Activated naive CD8-positive, alpha-beta T cell treated with anti-CD3 and anti-CD28 coated beads, Interleukin-2, amount 10 ng/mL, durations not matched to agents 7 days and 5 days (primary cell): ENCODE measurements around the gene ABCB9. TPM values are rescaled to one million over a fixed set of nuclear protein-coding genes. Genes with fewer than 3 reads are reported as not detected.

Source experiments
- ATAC-seq: fragments of 150-1000 bp; cut with Tn5 transposase; one replicate; pipeline ENCODE4 v1.10.0; 2021; ENCODE audit warnings: low read depth, moderate library complexity
- POLR2A ChIA-PET: fragments of 350-600 bp; sonication (Branson Sonifier 250); formaldehyde crosslinking; loops from one replicate; lab custom pipeline; 2021; ENCODE audit warnings: antibody characterized with exemption; lab: Charles Lee
- DNase-seq: peaks from one replicate; pipeline ENCODE4 v3.0.0; 2021
- H3K27ac Mint-ChIP-seq: one replicate; pipeline ENCODE4 v1.8.0; 2022; ENCODE audit warnings: mild to moderate bottlenecking, mixed read lengths
- H3K27me3 Mint-ChIP-seq: one replicate; pipeline ENCODE4 v1.8.0; 2022; ENCODE audit warnings: mild to moderate bottlenecking, moderate library complexity, mixed read lengths
- H3K36me3 Mint-ChIP-seq: one replicate; pipeline ENCODE4 v1.8.0; 2021; ENCODE audit warnings: mild to moderate bottlenecking, mixed read lengths
- H3K4me1 Mint-ChIP-seq: one replicate; pipeline ENCODE4 v1.8.0; 2021; ENCODE audit warnings: mixed read lengths
- H3K4me3 Mint-ChIP-seq: one replicate; pipeline ENCODE4 v1.8.0; 2022; ENCODE audit warnings: mild to moderate bottlenecking, moderate library complexity, mixed read lengths
- H3K9me3 Mint-ChIP-seq: one replicate; pipeline ENCODE4 v1.8.0; 2021; ENCODE audit warnings: mixed read lengths
- total RNA-seq, 2 experiments: library from RNA; stranded (reverse); gene quantifications; one replicate each; pipeline ENCODE4 v1.2.3, GENCODE V29; 2021

The ABCB9 gene
- total RNA-seq, 2 experiments from 2014 or later: 7.0 to 9.2 TPM

- Mint-ChIP-seq H3K27me3 (no peaks in the 10 kb centered on the region), H3K27ac (no peak overlapping the region), H3K9me3 (no peaks in the 10 kb centered on the region), H3K36me3 (no peaks in the 10 kb centered on the region), H3K4me3 (no peak overlapping the region), H3K4me1 (no peaks in the 10 kb centered on the region)
- DNase-seq (peak; percentile 22), ATAC-seq (no peak)
- POLR2A ChIA-PET: no interaction called here
These were observed 33.1 kb upstream of the ABCB9 start for GRCh38 chr12:122999196-122999946.

GRCh38 chr12:122998316-122998715, 32.1 kb upstream of the ABCB9 start:
- POLR2A ChIA-PET: interaction anchor here (0.8 kb wide), 1 partner anchor 22 kb away, joined by 3 read pairs; no protein-coding TSS in a partner anchor
- ATAC-seq: no peak
- no peak overlapping the region for H3K27ac Mint-ChIP-seq
- H3K36me3 Mint-ChIP-seq: no peaks in the 10 kb centered on the region
- DNase-seq: no peak
- H3K9me3 Mint-ChIP-seq: no peaks in the 10 kb centered on the region
- H3K4me3 Mint-ChIP-seq: no peak overlapping the region
- no peaks in the 10 kb centered on the region for H3K27me3 Mint-ChIP-seq
- no peaks in the 10 kb centered on the region for H3K4me1 Mint-ChIP-seq

GRCh38 chr12:122997343-122998250, 31.3 kb upstream of the ABCB9 start:
- Mint-ChIP-seq H3K4me3 (no peak overlapping the region), H3K36me3 (no peaks in the 10 kb centered on the region), H3K4me1 (no peaks in the 10 kb centered on the region), H3K27me3 (no peaks in the 10 kb centered on the region), H3K27ac (no peak overlapping the region), H3K9me3 (no peaks in the 10 kb centered on the region)
- POLR2A ChIA-PET: interaction anchor here (0.8 kb wide), 1 partner anchor 22 kb away, joined by 3 read pairs; no protein-coding TSS in a partner anchor
- no peak for ATAC-seq
- peak; percentile 25 for DNase-seq

GRCh38 chr12:122996621-122997342, 30.5 kb upstream of the ABCB9 start:
- no peak overlapping the region for H3K4me3 Mint-ChIP-seq
- H3K27ac Mint-ChIP-seq: no peak overlapping the region
- DNase-seq: peak; percentile 22
- H3K36me3 Mint-ChIP-seq: no peaks in the 10 kb centered on the region
- ATAC-seq: no peak
- H3K27me3 Mint-ChIP-seq: no peaks in the 10 kb centered on the region
- H3K4me1 Mint-ChIP-seq: no peaks in the 10 kb centered on the region
- POLR2A ChIA-PET: no interaction called here
- no peaks in the 10 kb centered on the region for H3K9me3 Mint-ChIP-seq

- Mint-ChIP-seq H3K27me3 (no peaks in the 10 kb centered on the region), H3K9me3 (no peaks in the 10 kb centered on the region), H3K4me3 (no peak overlapping the region), H3K27ac (peak overlapping the region; percentile 63), H3K36me3 (no peaks in the 10 kb centered on the region), H3K4me1 (no peaks in the 10 kb centered on the region)
- POLR2A ChIA-PET: no interaction called here
- peak; percentile 24 for DNase-seq
- no peak for ATAC-seq
These were observed 29.9 kb upstream of the ABCB9 start for GRCh38 chr12:122996188-122996601.

GRCh38 chr12:122995503-122996187, 29.4 kb upstream of the ABCB9 start:
- POLR2A ChIA-PET: no interaction called here
- no peaks in the 10 kb centered on the region for H3K9me3 Mint-ChIP-seq

GRCh38 chr12:122994781-122995502, 28.7 kb upstream of the ABCB9 start:
- no peaks in the 10 kb centered on the region for H3K9me3 Mint-ChIP-seq
- H3K4me1 Mint-ChIP-seq: no peaks in the 10 kb centered on the region
- H3K27me3 Mint-ChIP-seq: no peaks in the 10 kb centered on the region
- POLR2A ChIA-PET: no interaction called here
- no peak overlapping the region for H3K4me3 Mint-ChIP-seq
- H3K27ac Mint-ChIP-seq: no peak overlapping the region
- H3K36me3 Mint-ChIP-seq: no peaks in the 10 kb centered on the region
- DNase-seq (peak; percentile 20), ATAC-seq (no peak)

More at GRCh38 chr12:122995503-122996187, 29.4 kb upstream of the ABCB9 start:
- Mint-ChIP-seq H3K27ac (peak overlapping the region; percentile 63), H3K36me3 (no peaks in the 10 kb centered on the region), H3K27me3 (no peaks in the 10 kb centered on the region), H3K4me1 (no peaks in the 10 kb centered on the region), H3K4me3 (no peak overlapping the region)
- ATAC-seq: no peak
- no peak for DNase-seq

- Mint-ChIP-seq H3K4me1 (no peaks in the 10 kb centered on the region), H3K4me3 (no peak overlapping the region), H3K27ac (no peak overlapping the region), H3K36me3 (no peaks in the 10 kb centered on the region), H3K27me3 (no peaks in the 10 kb centered on the region), H3K9me3 (no peaks in the 10 kb centered on the region)
- DNase-seq: peak; percentile 20
- POLR2A ChIA-PET: no interaction called here
- no peak for ATAC-seq
These were observed 27.9 kb upstream of the ABCB9 start for GRCh38 chr12:122994140-122994675.

- POLR2A ChIA-PET: no interaction called here
- H3K27me3 Mint-ChIP-seq: no peaks in the 10 kb centered on the region
These were observed 26.1 kb upstream of the ABCB9 start for GRCh38 chr12:122992386-122992785.

GRCh38 chr12:122991623-122992275, 25.5 kb upstream of the ABCB9 start:
- H3K9me3 Mint-ChIP-seq: no peaks in the 10 kb centered on the region
- H3K27ac Mint-ChIP-seq: no peak overlapping the region
- POLR2A ChIA-PET: no interaction called here
- ATAC-seq (no peak), DNase-seq (no peak)
- H3K4me3 Mint-ChIP-seq: no peak overlapping the region
- H3K4me1 Mint-ChIP-seq: no peaks in the 10 kb centered on the region
- no peaks in the 10 kb centered on the region for H3K36me3 Mint-ChIP-seq
- no peaks in the 10 kb centered on the region for H3K27me3 Mint-ChIP-seq

More at GRCh38 chr12:122992386-122992785, 26.1 kb upstream of the ABCB9 start:
- Mint-ChIP-seq H3K27ac (no peak overlapping the region), H3K4me3 (no peak overlapping the region), H3K4me1 (no peaks in the 10 kb centered on the region), H3K36me3 (no peaks in the 10 kb centered on the region), H3K9me3 (no peaks in the 10 kb centered on the region)
- ATAC-seq: no peak
- DNase-seq: no peak

GRCh38 chr12:122990961-122991622, 24.8 kb upstream of the ABCB9 start:
- no peaks in the 10 kb centered on the region for H3K36me3 Mint-ChIP-seq
- H3K27ac Mint-ChIP-seq: no peak overlapping the region
- ATAC-seq: no peak
- H3K9me3 Mint-ChIP-seq: no peaks in the 10 kb centered on the region
- H3K4me3 Mint-ChIP-seq: no peak overlapping the region
- no peak for DNase-seq
- H3K4me1 Mint-ChIP-seq: no peaks in the 10 kb centered on the region
- no peaks in the 10 kb centered on the region for H3K27me3 Mint-ChIP-seq
- POLR2A ChIA-PET: no interaction called here
